Adrenal gland (tissue), 5 donors: ENCODE results near the gene SETX.

Source experiments
- CTCF ChIP-seq, 6 experiments: fragments of 450-650 bp in 4 of 6; fragments of 200-600 bp in 2 of 6; sonication (generic) in 1 of 6; IDR thresholded peaks; 1 replicate in 5 of 6; 2 replicates in 1 of 6; pipeline versions ENCODE4 v1.5.1 to v1.8.0; 2016 to 2021; ENCODE audit warnings: antibody characterized with exemption in 6 of 6, mild to moderate bottlenecking in 2 of 6, moderate library complexity in 1 of 6
- POLR2A ChIP-seq, 2 donors: fragments of 450-650 bp; IDR thresholded peaks; one replicate each; pipeline ENCODE4 v1.6.1; 2017; ENCODE audit warnings: antibody characterized with exemption in 2 of 2, mild to moderate bottlenecking in 2 of 2, moderate library complexity in 1 of 2
- donor health status: DM: no; HTN: no; CAD: no.

DNA sequence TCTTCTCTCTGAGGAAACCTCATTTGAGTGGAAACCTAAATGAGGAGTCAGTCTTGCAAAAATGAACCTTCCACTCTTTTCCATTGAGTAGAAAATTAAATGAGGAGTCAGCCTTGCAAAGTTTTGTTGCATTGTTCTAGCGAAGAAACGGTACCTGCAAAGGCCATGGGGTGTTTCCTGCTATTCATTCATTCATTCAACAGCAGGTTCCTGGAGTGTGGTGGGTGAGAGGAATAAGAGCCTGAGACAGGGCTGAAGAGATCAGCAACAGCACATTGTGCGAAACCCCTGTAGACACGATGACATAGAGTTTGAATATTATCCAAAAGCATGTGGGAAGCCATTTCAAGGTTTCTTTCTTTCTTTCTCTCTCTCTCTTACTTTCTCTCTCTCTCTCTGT is 14.6 kb upstream of the SETX start:
- TF ChIP-seq POLR2A (IDR thresholded peaks at IDR 0.05), result no peak
- TF ChIP-seq CTCF (IDR thresholded peaks at IDR 0.05), result no peak
